Measurements from ENCODE around the gene GSC.

- TF ChIP-seq CTCF (IDR thresholded peaks at IDR 0.05; ENCODE audit: low read depth, low read length) (no peak), EZH2phosphoT487 (IDR thresholded peaks at IDR 0.05; ENCODE audit: low read depth) (no peak)
Measured at GRCh38 chr14:94787655-94788054, 17.7 kb upstream of the GSC start.
